HL-60/S4 (cell line): ENCODE data around the gene NADK.

ENCODE experiments used
- in situ Hi-C: fragments of 300-500 bp; cut with MboI; formaldehyde crosslinking; loops from 2 replicates; pipeline ENCODE4 v1.14.3; 2022; ENCODE audit warnings: low sequenced_read_pairs

Gene NADK

DNA sequence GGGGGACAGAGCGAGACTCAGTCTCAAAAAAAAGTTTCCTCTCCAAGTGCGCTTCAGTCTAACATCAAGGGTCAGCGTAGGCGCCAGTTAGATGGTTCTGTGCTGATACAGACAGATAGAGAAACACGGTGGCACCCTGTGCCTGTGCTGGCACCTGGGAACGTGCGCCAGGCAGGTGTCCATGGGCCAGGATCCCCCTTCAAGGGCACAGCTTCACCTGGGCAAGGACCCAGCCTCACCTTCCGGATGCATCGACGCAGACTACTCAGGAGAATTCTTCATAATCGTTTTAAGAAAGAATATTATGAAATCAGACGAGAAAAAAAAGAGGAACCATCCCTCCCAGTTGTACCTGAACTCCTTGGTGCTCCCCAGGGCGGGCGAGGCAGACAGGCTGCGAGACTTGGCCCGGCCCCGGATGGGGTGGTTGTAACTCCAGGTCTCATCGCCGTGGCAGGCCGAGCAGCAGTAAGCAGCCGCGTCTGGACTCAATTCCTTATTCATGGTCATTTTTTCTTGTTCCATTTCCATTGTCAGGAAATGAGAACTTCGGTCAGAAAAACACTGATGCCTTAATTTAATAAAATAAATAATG is 13.3 kb downstream of the NADK start:
- in situ Hi-C loops: no loop called here

DNA sequence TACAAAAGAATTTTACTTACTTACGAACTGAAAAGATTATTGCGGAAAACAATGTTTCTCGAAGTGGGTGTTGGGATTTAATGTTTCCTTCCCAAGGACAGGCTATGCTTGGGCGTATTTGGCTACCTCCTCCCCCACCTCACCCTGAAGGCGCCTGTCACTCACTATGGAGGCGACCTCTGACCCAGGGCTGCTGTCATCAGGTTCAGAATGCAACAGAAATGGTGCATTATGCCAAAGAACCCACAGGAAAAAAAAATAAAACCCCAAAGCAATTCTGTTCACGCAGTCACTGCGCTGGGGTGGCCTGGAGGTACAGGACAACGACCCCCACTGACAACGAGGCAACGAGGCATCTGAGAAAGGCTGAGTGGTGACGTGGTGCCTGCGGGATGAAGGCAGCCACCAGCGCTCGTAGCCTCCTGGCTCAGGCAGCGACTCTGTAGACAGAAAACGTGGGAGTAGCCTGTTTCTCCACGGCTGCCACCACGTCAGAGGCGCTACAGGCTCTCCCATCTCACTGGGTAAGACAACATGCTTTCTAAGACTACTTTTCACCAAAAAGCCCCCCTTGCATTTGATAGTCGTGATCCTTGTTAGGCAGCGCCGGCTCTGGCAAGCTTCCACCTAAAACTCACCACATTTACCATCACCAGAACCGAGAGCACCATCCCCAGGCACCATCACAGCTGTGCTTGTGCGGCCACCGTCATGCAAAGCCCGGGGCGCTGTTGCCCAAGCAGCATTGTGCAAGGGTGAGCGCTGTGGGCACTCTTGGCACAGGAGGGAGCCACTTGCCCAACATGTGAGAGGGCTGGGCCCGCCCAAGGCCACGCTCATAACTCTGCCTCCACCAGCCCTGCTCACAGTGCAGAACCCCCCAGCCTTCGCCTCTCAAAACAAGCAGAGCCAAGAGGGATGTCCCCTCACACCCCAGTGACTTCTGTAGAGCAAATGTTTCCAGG is 14.3 kb downstream of the NADK start:
- in situ Hi-C loops: no loop called here

- in situ Hi-C loops: no loop called here
Observed at GRCh38 chr1:1761504-1762376, 16.5 kb downstream of the NADK start.

DNA sequence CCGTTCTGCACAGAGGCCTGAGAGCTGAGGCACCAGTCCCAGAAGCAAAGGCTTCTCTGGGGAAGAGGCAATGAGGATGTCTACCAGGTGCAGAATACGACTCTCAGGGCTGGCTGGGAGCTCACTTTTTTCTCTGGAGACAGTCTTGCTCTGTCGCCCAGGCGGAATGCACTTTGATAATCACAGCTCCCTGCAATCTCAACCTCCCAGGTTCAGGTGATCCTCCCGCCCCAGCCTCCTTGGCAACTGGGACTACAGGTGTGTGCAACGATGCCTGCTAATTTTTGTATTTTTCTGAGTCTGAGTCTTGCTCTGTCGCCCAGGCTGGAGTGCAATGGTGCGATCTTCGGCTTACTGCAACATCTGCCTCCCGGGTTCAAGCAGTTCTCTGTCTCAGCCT is 17.6 kb downstream of the NADK start:
- in situ Hi-C loops: no loop called here

DNA sequence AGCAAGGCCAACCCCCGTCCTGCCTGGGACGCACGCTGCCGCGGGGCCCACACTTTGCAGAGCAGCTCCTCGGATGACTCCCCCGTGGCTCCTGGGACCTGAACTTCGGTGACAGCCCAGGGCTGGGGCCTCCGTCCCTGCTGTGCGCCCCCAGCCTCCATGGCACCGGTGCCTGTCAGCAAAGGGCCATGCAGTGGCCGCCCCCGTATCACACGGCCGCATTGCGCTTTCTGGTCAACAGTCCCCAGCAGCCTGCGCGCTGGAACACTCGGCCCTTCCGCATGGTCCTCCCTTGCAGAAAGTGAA is 18.0 kb downstream of the NADK start:
- in situ Hi-C loops: no loop called here

GRCh38 chr1:1759456-1760344 is 18.6 kb downstream of the NADK start:
- in situ Hi-C loops: no loop called here

DNA sequence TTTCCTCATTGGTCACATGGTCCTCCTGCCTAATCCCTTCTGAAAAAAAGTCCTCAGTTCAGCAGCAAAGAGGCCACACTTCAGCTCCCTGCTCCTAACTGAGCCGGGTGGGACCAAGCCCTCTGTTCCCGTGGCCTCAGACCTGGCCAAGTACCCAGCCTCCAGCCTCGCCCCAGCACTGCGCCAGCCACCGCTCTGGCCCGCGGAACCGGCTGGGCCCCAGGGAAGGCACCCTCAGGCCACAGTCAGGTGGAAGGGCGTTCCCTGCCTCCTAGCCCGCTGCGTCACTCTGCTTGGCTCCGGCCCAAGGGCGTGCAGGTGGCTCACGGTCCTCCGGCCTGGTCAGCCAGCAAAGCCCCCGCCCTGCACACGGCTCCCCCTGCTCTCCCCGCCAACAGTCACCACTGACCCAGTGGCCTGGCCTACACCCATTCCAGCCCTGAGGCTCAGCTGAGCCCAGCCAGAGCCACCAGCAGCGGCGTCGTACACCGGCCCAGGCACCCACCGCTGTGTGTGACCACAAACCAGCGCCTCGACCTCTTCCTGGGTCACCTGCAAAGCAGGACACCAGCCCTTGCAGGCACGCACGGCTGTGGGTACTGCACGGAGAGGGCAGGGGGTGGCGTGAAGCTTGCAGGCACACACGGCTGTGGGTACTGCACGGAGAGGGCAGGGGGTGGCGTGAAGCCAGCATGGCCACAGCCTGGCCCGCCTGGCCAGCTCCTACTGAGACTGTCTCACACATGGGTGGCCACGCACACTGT is 19.4 kb downstream of the NADK start:
- in situ Hi-C loops: no loop called here

DNA sequence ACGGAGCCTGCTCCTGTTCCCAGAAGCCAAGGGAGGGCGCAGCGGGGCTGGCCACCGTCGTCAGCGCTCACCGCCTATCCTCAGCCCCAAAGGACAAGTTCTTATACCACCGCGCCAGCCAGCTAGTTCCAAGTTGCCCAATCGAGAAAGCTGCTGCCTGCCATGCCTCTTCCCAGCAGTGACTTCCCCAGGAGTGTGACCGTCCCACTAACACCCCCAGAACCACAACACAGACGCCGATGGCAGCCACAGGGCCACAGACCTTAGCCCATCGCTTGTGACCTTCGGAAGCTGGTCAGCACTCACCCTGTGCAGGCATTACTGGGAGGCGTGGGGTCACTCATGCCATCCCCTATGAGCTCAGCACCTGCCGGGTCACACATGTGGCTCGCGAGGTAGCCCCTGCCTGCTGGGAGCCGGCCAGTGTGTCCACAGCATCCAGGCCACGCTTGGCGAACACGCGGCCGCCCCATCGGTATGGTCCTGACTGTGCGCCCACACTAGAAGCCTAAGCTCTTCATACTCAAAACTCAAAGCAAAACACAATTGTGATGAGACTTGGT is 20.1 kb downstream of the NADK start:
- in situ Hi-C loops: no loop called here

DNA sequence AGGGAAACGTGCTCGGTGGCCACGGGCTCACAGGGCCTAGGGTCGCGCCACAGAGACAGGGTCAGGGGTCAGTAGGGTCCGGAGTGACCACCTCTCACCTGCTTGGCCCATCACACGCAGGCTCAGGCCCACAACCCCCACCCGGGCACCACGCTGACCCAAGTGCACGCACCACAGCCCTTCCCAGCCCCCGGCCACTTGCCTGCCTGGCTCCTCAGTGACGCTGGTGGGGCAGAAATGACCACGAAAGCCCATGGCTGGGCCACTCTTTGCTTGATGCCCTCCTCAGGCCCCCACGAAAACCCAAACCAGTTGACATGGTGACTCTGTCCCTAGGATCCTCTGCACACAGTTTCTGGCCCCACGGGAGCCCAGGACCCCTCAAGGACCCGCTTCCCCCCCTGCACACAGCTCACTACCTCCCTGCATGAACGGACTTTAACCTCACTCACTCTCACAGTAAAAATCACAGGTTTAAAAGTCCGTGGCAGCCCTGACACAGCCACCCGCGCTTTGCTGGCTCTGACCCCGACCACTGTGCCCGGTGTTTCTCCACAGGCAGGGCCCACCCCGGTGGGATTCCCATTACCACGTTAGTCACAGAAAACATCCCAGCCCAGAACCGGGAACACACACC is 20.7 kb downstream of the NADK start:
- in situ Hi-C loops: no loop called here

- in situ Hi-C loops: no loop called here
Observed at GRCh38 chr1:1756661-1757421, 21.4 kb downstream of the NADK start.

DNA sequence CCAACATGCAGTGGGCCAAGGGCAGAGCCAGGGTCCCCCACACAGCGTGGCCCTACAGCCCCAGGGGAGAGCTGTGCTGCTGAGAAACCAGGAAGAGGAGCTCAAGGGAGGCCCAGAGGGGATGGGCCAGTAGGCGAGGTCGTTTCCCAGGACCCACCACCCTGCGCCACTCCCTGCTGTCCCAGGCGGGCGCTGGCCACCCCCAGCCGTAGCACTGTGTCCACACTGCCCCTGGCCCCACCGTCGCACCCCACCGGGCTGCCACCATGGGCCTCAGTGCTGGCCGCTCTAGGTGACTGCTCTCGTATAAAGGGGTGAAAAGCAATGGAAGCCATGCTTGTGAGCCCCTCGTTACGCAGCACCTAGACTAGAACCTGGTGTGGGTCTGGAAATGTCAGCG is 22.4 kb downstream of the NADK start:
- in situ Hi-C loops: no loop called here

DNA sequence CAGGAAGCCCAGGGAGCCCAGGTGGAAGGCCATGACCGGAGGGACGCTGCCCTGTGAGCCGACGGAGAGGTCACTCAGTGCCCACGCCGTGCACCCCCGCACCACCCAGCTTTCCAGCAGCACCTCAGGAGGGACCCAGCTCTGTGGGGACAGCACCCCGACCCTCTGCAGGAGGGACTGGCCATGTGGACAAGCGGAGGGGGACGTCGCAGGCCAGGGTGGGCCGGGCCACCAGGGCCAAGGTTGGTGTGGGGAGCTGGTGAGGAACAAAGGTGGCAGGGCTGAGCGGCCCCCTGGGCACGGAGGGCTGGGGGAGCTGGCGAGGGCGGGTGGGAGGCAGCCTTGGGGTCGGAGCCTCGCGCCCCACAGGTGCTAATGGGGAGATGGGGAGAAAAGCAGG is 22.8 kb downstream of the NADK start:
- in situ Hi-C loops: no loop called here

- in situ Hi-C loops: no loop called here
Observed at GRCh38 chr1:1754051-1754815, 24.0 kb downstream of the NADK start.

GRCh38 chr1:1753607-1754005 is 24.7 kb downstream of the NADK start:
- in situ Hi-C loops: no loop called here

GRCh38 chr1:1752636-1753606 is 25.3 kb downstream of the NADK start:
- in situ Hi-C loops: no loop called here

DNA sequence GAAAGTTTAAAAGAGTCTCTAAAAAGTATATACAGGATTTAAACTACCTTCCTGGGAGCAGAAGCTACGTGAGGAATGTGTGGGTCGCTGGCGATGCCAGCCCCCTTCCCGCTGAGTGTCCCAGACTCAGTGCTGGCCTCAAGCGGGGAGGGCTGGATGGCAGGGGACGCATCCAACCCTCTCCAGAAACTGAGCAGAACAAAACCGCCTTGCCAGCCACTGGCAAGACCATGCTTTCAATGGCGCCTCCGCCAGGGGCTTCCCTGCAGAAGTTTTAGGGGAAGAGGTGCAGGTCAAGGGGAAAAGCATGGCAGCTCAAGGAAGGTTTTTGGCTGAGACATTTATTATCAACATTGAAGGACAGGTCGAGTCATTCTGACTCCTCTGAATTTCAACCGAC is 26.1 kb downstream of the NADK start:
- in situ Hi-C loops: no loop called here
